Lower leg skin (tissue), 3 donors: ENCODE measurements around the gene PLEKHG4B.

Source experiments
- POLR2A ChIP-seq, 2 donors: fragments of 450-650 bp; IDR thresholded peaks; one replicate each; pipeline ENCODE4 v1.6.1; 2016 to 2017; ENCODE audit warnings: antibody characterized with exemption in 2 of 2, mild to moderate bottlenecking in 1 of 2, moderate library complexity in 1 of 2
- TF ChIP-seq, protein P1 (sequence below), 3 donors: fragments of 450-650 bp; IDR thresholded peaks; one replicate each; pipeline ENCODE4 v1.5.1; 2016; ENCODE audit warnings: antibody characterized with exemption in 3 of 3, mild to moderate bottlenecking in 3 of 3, moderate library complexity in 2 of 3

DNA sequence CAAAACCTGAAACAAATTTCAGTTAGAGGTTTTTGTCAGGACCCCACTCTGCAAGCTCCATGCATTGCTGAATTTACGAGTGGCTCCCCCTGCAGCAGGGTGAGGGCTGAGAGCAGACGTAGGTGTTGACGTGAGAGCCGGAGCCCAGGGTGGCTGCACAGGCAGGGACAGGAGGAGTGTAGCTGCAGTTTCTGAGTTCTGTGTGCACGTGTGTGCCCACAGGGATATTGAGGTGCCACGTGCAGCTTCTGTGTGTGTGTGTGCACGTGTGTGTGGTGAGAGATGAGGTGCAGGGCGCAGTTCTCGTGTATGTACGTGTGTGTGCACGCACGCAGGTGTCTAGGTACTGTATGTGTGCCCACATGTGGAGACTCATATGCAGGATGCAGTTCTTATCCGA lies 14.6 kb downstream of the PLEKHG4B start:
- TF ChIP-seq, protein P1, sequence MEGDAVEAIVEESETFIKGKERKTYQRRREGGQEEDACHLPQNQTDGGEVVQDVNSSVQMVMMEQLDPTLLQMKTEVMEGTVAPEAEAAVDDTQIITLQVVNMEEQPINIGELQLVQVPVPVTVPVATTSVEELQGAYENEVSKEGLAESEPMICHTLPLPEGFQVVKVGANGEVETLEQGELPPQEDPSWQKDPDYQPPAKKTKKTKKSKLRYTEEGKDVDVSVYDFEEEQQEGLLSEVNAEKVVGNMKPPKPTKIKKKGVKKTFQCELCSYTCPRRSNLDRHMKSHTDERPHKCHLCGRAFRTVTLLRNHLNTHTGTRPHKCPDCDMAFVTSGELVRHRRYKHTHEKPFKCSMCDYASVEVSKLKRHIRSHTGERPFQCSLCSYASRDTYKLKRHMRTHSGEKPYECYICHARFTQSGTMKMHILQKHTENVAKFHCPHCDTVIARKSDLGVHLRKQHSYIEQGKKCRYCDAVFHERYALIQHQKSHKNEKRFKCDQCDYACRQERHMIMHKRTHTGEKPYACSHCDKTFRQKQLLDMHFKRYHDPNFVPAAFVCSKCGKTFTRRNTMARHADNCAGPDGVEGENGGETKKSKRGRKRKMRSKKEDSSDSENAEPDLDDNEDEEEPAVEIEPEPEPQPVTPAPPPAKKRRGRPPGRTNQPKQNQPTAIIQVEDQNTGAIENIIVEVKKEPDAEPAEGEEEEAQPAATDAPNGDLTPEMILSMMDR (IDR thresholded peaks at IDR 0.05), result no peak
- TF ChIP-seq POLR2A (IDR thresholded peaks at IDR 0.05), result no peak
